ENCODE results near the gene FRAT1.
A peak's percentile ranks its signal among the peaks of the same experiment; 100 is the strongest.
"Not testable (repeated sequence)": the region's sequence is repeated elsewhere in the genome, so short reads cannot be mapped to it uniquely, and the experiment has no call there.

FRAT1 gene

DNA sequence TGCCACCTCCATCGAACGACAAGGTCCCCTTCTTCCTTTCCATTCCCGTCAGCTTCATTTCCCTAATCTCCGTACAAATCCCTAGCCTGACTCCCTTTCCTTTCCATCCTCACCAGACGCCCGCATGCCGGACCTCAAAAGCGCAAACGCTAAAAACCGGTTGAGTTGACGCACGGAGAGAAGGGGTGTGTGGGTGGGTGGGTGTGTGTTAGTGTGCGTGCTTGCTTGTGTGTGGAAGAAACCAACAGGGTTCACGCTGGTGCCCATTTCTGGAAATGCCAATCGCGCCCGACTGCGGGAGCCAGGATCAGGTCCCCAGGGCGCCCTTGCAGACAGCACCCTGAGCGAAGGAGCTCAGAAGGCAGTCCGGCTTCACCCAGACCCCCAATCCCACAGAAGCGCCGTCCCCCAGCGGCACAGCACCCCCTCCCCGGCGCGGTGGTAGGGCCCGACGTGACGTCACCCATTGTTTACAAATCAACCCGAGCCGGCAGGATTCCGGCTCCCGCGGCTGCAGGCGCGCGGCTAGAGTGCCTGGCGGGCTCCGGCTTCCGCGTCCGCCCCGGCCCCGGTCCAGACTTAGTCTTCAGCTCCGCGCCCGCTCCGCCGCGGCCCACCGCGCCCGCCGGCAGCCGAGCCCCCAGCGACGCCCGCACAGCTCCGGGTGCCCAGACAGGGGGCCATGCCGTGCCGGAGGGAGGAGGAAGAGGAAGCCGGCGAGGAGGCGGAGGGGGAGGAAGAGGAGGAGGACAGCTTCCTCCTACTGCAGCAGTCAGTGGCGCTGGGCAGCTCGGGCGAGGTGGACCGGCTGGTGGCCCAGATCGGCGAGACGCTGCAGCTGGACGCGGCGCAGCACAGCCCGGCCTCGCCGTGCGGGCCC is at the start of gene FRAT1:
FRAT1 (plus strand) TSS at position 500 of the 880 bp plus-strand sequence; CDS start at position 683, 183 bp downstream.
- DNase-seq (ENCODE audit: low read depth): peak; percentile 79

DNA sequence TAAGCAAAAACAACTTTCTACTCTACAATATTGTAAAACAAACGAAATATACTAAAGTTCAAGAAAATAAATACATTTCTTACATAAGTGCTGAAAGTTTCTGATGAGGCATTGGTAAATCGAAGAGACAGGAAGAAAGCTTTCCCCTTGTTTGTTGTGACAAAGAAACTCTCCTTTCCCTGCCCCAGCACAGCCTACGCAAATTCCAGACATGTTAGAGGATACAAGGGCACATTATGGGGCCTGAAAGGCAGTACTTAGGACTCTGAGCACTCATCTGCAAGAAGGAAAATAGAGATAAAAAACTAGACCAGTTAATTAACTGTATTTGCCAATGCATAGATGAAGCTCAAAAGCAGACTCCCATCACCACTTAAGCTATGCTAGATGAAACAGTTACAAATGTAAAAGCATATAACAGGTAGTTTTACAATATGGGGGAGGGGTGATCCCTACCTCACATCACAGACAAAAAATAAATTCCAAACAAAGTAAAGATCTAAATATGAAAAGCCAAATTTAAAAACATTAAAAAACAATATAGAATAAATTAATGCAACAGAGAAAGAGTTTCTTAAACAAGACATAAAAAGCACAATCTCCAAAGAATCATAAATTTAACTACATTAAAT is 48.4 kb upstream of the FRAT1 start:
- no peak for DNase-seq (ENCODE audit: low read depth)

DNA sequence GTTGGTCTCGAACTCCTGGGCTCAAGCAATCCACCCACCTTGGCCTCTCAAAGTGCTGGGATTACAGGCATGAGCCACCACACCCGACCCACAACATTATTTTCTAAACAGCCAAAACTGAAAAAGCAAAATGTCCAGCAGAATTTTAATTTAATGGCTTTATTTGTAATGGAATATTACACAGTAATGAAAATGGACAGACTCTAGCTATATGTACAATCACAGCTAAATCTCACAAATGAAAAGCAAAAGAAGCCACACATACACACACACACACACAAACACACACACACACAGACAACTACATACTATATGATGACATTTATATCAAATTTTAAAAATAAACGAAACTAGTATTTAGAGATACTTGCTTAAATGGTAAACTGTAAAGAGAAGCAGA is 45.4 kb upstream of the FRAT1 start:
- DNase-seq (ENCODE audit: low read depth): no peak

- DNase-seq (ENCODE audit: low read depth): no peak
Measured at GRCh38 chr10:97274828-97275227, 44.2 kb upstream of the FRAT1 start.

DNA sequence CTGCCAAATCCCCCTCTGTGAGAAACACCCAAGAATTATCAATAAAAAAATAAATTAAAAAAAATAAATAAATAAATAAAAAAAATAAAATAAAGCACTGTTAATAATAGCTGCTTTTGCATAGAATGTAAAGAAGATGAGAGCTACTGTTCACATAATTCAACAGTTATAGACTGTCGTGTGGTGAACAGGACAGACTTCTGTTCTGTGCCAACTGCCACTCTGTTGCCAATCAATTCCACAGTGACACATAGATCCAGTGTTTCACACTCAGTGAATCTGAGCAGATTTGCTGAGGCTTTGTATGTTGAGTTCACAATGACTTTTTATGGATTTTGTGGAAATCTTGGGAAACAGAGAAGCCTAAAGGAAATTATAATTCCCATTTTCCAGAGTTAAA is 41.5 kb upstream of the FRAT1 start:
- DNase-seq (ENCODE audit: low read depth): no peak

DNA sequence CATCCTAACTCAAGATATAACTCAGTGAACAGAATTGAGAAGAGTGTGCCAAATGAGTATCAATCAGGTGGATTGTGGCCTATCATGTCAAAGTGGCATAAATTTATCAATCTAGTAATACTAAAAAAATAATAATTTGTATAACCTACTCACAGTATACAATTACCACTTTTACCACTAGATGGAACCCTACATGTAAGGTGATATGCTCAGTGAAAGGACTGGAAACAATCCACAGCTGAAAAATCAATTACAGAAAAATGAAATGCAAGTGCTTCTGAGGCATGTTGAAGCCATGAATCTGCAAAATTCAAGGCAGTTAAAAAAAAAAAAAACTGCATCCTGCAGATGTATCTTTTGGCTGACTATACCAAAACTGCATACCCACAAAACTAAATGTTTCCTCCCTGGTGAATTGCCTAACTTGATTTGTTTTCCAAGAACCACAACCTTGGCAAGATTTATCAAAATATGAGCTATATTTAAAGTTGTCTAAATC is 40.5 kb upstream of the FRAT1 start:
- DNase-seq (ENCODE audit: low read depth): no peak

DNA sequence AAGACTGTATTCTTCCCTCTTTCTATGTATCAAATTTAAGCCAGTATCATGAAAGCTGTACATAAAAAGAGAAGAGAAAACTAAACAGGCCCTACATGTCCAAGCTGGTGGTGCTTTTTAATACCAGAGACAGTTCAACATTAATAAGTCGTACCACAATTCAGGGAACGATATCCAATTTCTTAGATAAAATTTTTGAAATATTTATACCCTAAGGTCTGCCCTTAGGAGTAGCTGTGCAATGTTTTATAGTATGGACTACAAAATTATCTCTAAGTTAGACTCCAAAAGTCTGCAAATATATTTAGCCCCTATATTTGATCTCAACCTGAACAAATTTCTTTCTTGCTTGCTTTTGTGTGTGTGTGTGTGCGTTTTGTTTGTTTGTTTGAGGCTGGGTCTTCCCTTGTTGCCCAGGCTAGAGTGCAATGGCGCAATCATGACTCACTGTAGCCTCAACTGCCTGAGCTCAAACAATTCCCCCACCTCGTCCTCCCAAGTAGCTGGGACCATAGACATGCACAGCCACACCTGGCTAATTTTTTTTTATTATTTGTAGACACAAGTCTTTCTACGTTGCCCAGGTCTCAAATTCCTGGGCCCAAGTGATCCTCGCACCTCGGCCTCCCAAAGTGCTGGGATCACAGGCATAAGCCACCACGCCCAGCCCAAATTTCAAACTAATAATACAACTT is 39.8 kb upstream of the FRAT1 start:
- DNase-seq (ENCODE audit: low read depth): no peak

- DNase-seq (ENCODE audit: low read depth): no peak
Measured at GRCh38 chr10:97280783-97281182, 38.3 kb upstream of the FRAT1 start.

DNA sequence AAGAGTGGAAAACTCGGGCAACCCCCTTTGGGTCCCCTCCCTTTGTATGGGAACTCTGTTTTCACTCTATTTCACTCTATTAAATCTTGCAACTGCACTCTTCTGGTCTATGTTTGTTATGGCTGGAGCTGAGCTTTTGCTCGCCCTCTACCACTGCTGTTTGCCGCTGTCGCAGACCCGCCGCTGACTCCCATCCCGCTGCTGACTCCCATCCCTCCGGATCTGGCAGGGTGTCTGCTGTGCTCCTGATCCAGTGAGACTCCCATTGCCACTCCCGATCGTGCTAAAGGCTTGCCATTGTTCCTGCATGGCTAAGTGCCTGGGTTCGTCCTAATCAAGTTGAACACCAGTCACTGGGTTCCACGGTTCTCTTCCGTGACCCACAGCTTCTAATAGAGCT is 29.0 kb upstream of the FRAT1 start:
- DNase-seq (ENCODE audit: low read depth): not testable (repeated sequence)

DNA sequence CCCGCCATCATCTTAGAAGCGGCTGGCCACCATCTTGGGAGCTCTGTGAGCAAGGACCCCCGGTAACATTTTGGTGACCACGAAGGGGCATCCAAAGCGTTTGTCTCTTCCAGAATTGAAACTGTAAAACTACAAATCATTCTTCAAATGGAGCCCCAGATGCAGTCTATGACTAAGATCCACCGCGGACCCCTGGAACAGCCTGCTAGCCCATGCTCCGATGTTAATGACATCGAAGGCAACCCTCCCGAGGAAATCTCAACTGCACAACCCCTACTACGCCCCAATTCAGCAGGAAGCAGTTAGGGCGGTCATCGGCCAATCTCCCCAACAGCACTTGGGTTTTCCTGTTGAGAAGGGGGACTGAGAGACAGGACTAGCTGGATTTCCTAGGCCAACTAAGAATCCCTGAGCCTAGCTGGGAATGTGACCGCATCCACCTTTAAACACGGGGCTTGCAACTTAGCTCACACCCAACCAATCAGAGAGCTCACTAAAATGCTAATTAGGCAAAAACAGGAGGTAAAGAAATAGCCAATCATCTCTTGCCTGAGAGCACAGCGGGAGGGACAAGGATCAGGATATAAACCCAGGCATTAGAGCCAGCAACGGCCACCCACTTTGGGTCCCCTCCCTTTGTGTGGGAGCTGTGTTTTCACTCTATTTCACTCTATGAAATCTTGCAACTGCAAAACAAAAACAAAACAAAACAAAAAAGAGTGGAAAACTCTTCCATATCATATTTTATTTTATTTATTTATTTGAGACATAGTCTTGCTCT is 28.3 kb upstream of the FRAT1 start:
- DNase-seq (ENCODE audit: low read depth): not testable (repeated sequence)

GRCh38 chr10:97291357-97292096 is 27.5 kb upstream of the FRAT1 start:
- no peak for DNase-seq (ENCODE audit: low read depth)

GRCh38 chr10:97292097-97292861 is 26.8 kb upstream of the FRAT1 start, which contains the start of gene ARHGAP19:
TSS of gene ARHGAP19 (minus strand) at chr10:97292637. CDS start at chr10:97292627, 10 bp downstream.
- peak; percentile 87 for DNase-seq (ENCODE audit: low read depth)

- no peak for DNase-seq (ENCODE audit: low read depth)
Measured at GRCh38 chr10:97292862-97293198, 26.2 kb upstream of the FRAT1 start.

DNA sequence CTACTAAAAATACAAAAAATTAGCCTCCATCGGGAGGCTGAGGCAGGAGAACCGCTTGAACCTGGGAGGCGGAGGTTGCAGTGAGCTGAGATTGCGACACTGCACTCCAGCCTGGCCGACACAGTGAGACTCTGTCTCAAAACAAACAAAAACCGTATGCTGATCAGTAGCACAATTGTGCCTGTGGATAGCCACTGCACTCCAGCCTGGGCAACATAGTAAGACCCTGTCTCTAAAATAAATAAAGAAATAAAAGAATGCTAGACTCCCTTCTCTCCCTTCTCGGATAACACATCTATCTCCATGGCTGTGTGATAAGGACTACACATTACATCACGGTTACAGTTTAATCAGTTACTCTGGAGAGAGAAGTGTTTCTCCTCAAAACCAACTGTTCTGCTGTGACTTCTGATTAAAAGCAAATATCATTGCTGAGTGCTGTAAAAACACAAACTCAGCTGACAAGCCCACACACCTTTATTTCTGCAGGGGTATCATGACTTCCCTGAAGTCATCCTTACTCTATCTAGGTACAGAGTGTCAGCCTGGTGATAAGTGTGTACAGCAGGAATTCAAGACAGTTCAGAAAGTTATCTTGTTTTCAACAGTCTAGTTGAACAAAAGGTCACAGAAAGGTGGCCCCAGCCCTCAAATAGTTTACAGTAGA is 21.4 kb upstream of the FRAT1 start:
- no peak for DNase-seq (ENCODE audit: low read depth)

DNA sequence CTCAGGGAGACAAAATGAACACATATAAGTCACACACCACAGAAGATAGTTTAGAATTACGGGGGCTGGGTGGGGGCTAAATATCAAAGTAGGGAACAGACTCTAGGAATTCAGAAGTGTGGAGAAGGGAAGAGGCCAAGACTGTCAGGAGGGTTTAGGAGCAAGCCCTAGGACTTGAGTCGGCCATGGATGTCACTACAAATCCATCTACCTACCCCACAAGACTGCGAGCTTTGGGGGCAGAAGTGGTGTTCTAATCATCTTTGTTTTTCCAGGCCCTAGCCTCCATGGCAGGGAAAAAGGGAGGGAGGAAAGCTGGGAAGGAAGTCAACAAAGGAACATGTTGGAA is 20.9 kb upstream of the FRAT1 start:
- DNase-seq (ENCODE audit: low read depth): no peak

DNA sequence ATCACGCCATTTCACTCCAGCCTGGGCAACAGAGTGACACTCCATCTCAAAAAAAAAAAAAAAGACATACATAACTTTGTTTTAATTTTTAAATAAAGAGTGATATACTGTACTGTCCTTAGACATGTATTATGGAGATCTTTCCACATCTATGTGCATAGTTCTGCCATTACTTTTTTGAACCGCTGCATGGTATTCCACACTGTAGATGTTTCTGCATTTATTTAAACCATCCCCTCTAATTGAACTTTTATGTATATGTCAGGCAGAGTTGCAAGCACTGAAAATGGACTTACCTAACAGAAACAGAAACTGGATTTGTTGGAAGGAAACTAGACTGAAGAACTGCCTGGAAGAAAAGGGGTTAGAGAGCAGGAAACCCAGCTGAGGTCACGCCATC is 18.1 kb upstream of the FRAT1 start:
- no peak for DNase-seq (ENCODE audit: low read depth)

GRCh38 chr10:97302088-97302791 is 16.8 kb upstream of the FRAT1 start:
- no peak for DNase-seq (ENCODE audit: low read depth)

DNA sequence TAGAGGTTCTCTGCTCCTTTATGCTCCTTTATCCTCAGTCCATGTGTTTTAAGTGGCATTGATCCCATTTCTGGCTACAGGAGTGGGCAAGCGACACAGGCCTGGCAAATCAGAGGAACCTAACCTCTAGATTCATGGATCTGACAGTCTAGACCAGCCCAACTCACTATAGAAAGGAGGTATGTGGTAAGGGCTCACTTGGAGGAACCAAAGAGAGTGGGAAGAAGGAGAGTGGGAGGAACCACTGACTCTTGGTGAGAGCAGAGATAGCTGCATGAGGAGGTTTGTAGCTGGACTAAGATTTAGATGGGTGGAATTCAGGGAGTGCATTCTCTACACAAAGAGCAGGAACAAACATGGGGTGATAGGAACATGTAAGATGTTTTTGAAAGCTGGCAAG is 11.6 kb upstream of the FRAT1 start:
- no peak for DNase-seq (ENCODE audit: low read depth)

Measured in T-helper 22 cell (primary cell).